GM19025 (cell line): ENCODE measurements around the gene SUOX.
"Not testable (repeated sequence)": the region's sequence is repeated elsewhere in the genome, so short reads cannot be mapped to it uniquely, and the experiment has no call there.

Experiments
- ATAC-seq: cut with Tn5 transposase; IDR thresholded peaks from one replicate; pipeline ENCODE4 v1.9.1; 2021; ENCODE audit warnings: mild to moderate bottlenecking, low read depth, moderate library complexity; ENCODE audit not compliant: unreplicated experiment

The SUOX gene

GRCh38 chr12:55996715-55997534 lies at the start of gene SUOX:
TSS of gene SUOX (plus strand) at chr12:55997276. CDS start at chr12:56002222, 4,946 bp downstream.
- peak; percentile 99 for ATAC-seq

DNA sequence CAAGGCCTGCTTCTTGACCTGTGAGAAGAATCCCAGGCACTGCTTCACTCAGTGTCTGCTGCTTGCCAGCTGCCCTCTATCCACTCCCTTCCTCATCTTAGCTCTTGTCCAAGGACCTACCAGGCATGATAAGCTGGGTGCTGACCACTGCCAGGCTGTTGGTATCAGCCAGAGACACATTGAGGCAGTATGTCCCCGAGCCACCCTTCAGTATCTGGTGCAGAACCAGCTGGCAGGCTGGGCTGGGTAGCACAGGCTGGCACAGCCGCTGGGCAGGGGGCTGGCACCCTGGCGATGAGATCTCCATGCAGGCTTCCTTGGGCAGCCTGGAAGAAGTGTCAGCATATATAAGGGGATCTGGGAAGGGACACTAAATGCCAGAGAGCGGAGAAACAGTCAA lies 41.7 kb upstream of the SUOX start:
- no peak for ATAC-seq

DNA sequence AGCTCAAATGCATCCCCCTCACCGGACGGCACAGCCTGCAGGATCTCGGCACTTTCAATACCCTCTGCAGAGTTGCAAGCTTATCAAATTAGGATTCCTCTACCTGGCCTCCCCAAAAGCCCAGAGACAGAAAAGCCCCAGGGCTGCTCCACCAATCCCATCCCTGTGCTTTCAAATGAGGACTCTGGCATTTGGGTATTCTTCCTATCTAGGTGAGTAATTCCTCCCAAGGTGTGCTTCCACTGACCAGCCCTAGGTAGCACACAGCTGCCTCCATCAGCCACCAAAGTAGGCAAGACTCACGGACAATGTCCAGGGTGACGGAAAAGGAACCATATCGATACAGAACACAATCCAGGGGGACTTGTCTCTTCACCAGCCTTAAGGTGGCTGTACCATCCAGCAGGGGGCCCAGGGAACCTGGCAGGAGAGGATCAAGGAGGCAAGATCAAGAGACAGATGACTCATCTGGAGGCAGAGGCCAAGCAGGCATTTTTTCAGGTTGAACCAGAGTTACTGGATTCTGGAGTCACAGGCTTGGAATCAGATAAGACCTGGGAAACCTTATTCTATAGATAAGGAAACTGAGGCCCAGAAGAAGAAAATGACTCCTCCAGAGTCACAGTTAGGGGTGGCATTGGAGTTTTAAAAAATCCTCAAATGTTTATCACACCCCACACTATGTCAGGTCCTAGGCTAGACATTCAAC lies 41.1 kb upstream of the SUOX start:
- ATAC-seq = no peak

DNA sequence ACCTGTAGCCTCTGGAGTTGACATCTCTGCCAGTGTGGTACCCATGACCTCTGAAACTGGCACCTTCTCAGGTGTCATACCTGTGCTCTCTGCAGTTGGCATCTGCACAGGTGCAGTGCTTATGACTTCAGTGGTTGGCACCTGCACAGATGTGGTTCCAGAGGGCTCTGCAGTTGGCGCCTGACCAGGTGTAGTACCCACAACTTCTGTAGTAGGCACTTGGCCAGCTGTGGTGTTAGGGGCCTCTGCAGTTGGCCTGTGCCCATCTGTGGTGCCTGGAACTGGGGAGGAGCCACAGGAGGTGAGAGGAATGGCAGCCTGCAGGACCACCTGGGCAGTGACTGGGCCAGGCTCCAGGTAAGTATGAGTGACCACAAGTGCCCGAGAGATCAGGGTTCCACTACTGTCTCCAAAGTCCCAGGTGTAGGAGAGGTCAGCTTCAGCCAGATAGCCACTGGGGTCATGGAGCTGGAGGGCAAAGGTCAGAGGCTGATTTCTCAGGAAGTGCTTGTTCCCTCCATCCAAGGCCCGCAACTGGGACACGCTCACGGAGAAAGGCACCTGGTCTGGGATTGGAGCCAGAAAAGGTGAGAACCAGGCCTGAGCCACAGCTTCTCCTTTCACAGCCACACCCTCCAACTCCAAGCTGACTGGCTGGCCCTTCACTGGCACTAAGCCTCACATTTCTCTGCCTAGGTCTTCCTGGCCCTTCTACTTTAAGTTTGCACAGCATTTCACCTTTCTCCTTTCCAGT lies 39.8 kb upstream of the SUOX start:
- ATAC-seq = no peak

- no peak for ATAC-seq
Measured at GRCh38 chr12:55963760-55964159, 33.3 kb upstream of the SUOX start.

DNA sequence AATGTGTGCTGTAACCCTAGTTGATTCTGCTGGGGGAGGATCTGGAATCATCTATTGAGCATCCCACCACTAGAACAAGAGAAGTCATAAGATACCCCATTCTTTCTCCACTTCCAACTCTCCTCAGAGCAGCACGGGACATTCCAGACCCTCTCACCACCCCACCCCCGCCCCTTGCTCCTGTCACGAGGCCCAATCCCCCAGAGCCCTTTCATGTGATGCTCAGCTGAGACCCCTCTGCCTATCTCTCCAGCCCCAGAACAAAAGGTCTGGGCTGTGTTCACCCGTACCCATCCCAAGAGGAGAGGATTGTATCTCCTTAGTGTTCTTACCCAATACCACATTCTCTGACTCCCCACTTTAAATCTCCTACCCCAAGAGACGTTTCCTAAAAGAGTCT lies 31.8 kb upstream of the SUOX start:
- no peak for ATAC-seq

GRCh38 chr12:55965941-55966407 lies 31.1 kb upstream of the SUOX start, which contains the start of gene PMEL:
TSS of gene PMEL (minus strand) at chr12:55966042. CDS start at chr12:55966011, 31 bp downstream.
- ATAC-seq = no peak

- ATAC-seq = peak; percentile 97
Measured at GRCh38 chr12:55966408-55967281, 30.4 kb upstream of the SUOX start, which contains the start of gene CDK2. TSS of gene CDK2 (plus strand) at chr12:55966830. CDS start at chr12:55967009, 179 bp downstream.

DNA sequence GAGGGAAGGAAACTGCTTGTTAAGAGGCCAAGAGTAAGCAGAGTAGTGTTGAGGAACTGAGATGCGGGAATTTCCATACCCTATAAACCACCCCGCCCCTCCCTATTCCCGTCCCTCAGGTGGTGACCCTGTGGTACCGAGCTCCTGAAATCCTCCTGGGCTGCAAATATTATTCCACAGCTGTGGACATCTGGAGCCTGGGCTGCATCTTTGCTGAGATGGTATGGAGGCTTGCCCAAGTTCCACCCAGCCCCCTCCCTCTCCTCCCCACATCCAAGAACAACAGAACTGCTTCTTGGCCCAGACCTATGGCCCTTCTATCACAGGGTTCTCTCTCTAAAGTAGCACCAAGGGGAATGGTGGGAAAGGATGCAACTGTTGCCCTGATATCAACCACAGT lies 27.7 kb upstream of the SUOX start:
- no peak for ATAC-seq

- no peak for ATAC-seq
Measured at GRCh38 chr12:55970775-55971174, 26.3 kb upstream of the SUOX start.

DNA sequence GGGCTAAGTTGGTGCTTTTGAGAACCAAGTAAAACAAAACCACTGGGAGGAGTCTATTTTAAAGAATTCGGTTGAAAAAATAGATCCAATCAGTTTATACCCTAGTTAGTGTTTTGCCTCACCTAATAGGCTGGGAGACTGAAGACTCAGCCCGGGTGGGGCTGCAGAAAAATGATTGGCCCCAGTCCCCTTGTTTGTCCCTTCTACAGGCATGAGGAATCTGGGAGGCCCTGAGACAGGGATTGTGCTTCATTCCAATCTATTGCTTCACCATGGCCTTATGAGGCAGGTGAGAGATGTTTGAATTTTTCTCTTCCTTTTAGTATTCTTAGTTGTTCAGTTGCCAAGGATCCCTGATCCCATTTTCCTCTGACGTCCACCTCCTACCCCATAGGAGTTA lies 25.0 kb upstream of the SUOX start:
- no peak for ATAC-seq

- ATAC-seq = no peak
Measured at GRCh38 chr12:55972456-55972855, 24.6 kb upstream of the SUOX start.

GRCh38 chr12:55972911-55973598 lies 24.0 kb upstream of the SUOX start:
- ATAC-seq = no peak

GRCh38 chr12:55973599-55974307 lies 23.3 kb upstream of the SUOX start, which contains the start of gene RAB5B:
TSS of gene RAB5B (plus strand) at chr12:55974078. CDS start at chr12:55986961, 12,883 bp downstream.
- peak; percentile 94 for ATAC-seq

DNA sequence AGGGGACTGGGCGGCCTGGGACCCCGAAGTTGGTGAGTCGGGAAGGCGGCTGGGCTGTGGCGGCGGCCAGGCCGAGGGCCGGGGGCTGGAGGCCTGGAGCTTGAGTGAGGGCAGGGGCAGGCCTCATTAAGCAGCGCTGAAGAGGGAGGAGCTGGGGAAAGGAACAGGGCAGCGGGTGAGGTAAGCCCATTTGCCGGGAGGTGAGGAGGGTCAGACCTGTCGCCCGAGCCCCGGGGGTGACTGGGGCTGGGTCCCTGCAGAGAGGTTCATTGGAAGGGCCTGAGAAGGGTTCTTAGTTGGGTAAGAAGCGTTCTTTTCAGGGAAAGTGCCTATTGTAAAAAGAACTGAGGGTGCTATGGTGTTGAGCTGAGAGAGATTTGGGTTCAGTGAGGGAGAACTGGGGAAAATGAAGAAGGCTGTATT lies 22.8 kb upstream of the SUOX start:
- ATAC-seq = peak; percentile 3

GRCh38 chr12:55978393-55978792 lies 18.7 kb upstream of the SUOX start:
- ATAC-seq = no peak

- ATAC-seq = no peak
Measured at GRCh38 chr12:55979069-55979468, 18.0 kb upstream of the SUOX start.

GRCh38 chr12:55981882-55982281 lies 15.2 kb upstream of the SUOX start:
- not testable (repeated sequence) for ATAC-seq
